Kidney epithelial cell (primary cell): ENCODE measurements around the gene ELOA2. TPM values are rescaled to one million over a fixed set of nuclear protein-coding genes. Genes with fewer than 3 reads are reported as not detected.

Source experiments
- DNase-seq: peaks from one replicate; pipeline ENCODE4 v3.0.0-alpha.2; 2010; ENCODE audit warnings: low read depth
- H3K27me3 ChIP-seq: 2 replicates; pipeline ENCODE4 v1.6.0; 2011; ENCODE audit warnings: low read length; ENCODE audit not compliant: control insufficient read depth, insufficient read depth
- H3K36me3 ChIP-seq: 2 replicates; pipeline ENCODE4 v1.5.1; 2011; ENCODE audit warnings: low read length; ENCODE audit not compliant: control insufficient read depth, insufficient read depth
- H3K4me3 ChIP-seq: 2 replicates; pipeline ENCODE4 v1.5.1; 2011; ENCODE audit warnings: low read depth, mild to moderate bottlenecking, control low read depth, low read length
- total RNA-seq: library from RNA; depleted of rRNA; stranded (reverse); fragments of >200 nt; gene quantifications from 2 replicates; pipeline ENCODE4 v1.2.3, GENCODE V29; 2015
- TF ChIP-seq, protein P1 (sequence below): IDR thresholded peaks from 2 replicates; pipeline ENCODE4 v1.5.1; 2011; ENCODE audit warnings: mild to moderate bottlenecking, moderate library complexity, low read length, control low read depth, inconsistent platforms; ENCODE audit not compliant: insufficient read depth, poor library complexity, severe bottlenecking

The ELOA2 gene, protein sequence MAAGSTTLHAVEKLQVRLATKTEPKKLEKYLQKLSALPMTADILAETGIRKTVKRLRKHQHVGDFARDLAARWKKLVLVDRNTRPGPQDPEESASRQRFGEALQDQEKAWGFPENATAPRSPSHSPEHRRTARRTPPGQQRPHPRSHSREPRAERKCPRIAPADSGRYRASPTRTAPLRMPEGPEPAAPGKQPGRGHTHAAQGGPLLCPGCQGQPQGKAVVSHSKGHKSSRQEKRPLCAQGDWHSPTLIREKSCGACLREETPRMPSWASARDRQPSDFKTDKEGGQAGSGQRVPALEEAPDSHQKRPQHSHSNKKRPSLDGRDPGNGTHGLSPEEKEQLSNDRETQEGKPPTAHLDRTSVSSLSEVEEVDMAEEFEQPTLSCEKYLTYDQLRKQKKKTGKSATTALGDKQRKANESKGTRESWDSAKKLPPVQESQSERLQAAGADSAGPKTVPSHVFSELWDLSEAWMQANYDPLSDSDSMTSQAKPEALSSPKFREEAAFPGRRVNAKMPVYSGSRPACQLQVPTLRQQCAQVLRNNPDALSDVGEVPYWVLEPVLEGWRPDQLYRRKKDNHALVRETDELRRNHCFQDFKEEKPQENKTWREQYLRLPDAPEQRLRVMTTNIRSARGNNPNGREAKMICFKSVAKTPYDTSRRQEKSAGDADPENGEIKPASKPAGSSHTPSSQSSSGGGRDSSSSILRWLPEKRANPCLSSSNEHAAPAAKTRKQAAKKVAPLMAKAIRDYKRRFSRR
- total RNA-seq, result not detected in 2 replicates

DNA sequence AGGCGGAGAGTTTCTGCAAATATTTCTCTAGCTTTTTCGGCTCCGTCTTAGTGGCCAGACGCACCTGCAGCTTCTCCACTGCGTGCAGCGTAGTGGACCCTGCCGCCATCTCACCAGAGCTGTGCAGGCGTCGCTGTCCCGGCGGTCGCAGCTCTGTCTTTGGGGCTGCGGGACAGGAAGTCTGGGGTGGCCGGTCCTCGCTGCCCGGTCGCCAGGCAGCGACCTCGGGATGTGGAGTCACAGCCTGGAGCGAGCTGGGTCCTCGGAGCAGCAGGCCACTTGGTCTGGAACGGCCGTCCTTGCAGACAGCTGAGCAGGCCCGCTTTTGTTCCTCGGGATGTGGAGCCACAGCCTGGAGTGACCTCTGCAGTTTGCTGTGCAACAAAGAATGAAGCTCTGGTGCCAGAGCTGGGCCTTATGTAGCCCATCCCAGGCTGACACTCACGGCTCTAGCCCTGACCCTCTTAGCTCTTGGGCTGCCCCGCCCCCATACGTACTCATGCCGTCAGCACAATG is at the start of gene ELOA2:
Gene ELOA2 (minus strand): TSS at position 466 of the 516 bp plus-strand sequence. CDS start 357 bp downstream, at position 109.
- DNase-seq, result no peak
- Histone ChIP-seq H3K4me3 (no peak within 1 kb of the TSS), H3K27me3 (no peaks in the 10 kb centered on the region), H3K36me3 (no peaks in the 10 kb centered on the region)
- TF ChIP-seq, protein P1, sequence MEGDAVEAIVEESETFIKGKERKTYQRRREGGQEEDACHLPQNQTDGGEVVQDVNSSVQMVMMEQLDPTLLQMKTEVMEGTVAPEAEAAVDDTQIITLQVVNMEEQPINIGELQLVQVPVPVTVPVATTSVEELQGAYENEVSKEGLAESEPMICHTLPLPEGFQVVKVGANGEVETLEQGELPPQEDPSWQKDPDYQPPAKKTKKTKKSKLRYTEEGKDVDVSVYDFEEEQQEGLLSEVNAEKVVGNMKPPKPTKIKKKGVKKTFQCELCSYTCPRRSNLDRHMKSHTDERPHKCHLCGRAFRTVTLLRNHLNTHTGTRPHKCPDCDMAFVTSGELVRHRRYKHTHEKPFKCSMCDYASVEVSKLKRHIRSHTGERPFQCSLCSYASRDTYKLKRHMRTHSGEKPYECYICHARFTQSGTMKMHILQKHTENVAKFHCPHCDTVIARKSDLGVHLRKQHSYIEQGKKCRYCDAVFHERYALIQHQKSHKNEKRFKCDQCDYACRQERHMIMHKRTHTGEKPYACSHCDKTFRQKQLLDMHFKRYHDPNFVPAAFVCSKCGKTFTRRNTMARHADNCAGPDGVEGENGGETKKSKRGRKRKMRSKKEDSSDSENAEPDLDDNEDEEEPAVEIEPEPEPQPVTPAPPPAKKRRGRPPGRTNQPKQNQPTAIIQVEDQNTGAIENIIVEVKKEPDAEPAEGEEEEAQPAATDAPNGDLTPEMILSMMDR, result no peak

DNA sequence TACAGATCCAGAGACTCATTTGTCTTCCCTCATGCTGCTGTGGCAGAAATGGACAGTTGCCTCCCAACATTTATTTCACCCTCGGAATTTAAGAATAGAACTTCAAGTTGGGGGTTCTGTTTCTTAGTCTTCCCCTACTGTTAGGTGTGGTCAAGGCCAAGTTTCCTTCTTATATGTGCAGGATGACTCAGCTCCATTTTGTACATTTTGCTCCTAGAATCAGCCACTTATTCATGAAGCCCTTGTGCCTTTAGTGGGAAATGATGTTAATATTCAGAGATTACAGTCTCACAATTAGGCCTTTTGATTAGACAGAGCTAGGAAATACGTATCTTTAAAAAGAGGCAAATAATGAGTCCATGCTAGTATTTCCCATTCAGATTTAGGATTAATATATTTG is 46.2 kb upstream of the ELOA2 start:
- Histone ChIP-seq H3K4me3 (no peak overlapping the region), H3K36me3 (no peaks in the 10 kb centered on the region), H3K27me3 (no peaks in the 10 kb centered on the region)
- TF ChIP-seq, protein P1, result no peak
- no peak for DNase-seq

DNA sequence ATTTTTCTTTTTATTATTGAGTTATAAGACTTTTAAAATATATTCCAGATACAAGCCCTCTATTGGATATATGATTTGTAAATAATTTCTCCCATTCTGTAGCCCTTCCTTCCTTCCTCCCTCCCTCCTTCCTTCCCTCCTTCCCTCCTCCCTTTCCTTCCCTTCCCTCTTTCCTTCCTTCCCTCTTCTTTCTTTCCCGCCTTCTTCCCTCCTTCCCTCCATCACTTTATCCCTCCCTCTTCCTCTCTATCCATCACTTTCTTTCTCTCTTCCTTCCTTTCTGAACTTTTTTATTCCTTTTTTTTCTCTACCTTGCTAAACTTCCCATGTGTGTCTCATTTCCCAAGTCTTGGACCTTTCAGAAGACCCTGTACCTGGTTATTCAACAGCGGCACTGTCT is 45.5 kb upstream of the ELOA2 start:
- H3K36me3 ChIP-seq, result no peaks in the 10 kb centered on the region
- no peak for DNase-seq
- TF ChIP-seq, protein P1, result no peak
- H3K4me3 ChIP-seq, result no peak overlapping the region
- no peaks in the 10 kb centered on the region for H3K27me3 ChIP-seq

DNA sequence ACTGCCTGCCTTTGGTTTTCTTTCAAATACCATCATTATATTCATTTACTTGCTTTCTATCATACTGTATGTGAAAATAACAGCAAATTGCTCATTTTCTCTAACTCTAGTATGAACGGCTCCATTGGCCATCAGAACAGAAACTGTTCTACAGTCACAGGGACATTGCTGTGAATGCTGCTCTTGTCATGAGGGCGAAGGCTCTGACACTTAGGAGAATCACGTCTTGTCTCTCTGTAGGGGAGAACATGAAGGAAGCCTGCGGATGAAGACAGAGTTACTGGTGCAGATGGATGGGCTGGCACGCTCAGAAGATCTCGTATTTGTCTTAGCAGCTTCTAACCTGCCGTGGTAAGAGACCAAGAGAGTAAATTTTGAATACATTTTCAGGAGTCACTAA is 41.7 kb upstream of the ELOA2 start:
- TF ChIP-seq, protein P1, result no peak
- Histone ChIP-seq H3K36me3 (no peaks in the 10 kb centered on the region), H3K4me3 (no peak overlapping the region), H3K27me3 (no peaks in the 10 kb centered on the region)
- DNase-seq, result no peak

DNA sequence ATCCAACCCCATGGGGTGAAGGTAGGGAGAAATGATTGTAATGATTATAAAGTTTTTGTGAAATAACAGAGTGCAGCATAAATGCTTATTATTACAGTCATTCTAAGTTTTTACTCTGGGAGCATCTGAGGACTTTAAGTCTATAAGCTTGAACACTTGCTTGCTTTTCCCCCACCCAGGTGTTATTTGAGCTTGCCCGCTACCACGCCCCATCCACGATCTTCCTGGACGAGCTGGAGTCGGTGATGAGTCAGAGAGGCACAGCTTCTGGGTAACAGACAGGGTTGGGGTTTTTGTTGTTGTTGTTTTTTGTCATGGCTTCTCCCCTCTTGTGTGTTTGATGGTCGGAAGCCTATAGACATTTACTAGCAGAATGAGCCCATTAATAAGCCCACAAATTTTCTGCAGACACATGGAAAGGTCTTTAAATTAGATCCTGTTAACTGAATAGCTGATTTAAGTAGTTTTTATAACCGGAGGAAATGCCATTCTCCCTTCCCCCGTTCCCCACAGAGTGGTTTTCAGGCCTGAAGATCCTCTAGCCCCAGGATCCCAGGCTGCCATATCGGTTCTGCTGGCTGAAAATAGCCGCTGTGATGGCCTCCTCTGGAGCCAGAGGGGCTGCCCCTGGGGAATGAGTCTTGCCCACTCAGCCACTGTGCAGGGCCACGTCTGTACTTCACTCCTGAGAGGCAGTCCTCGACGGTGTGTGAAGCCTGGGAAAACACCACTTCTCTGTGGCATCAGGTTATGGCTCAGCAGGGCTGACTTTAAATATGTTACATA is 39.9 kb upstream of the ELOA2 start:
- no peak for DNase-seq
- no peak overlapping the region for H3K4me3 ChIP-seq
- TF ChIP-seq, protein P1, result no peak
- H3K27me3 ChIP-seq, result no peaks in the 10 kb centered on the region
- H3K36me3 ChIP-seq, result no peaks in the 10 kb centered on the region
